WI38 (cell line): ENCODE results near the gene ASB12.

ENCODE experiments used
- H3K4me3 ChIP-seq: 2 replicates; pipeline ENCODE4 v1.5.1; 2011; ENCODE audit warnings: low read depth, mild to moderate bottlenecking, control low read depth, low read length
- CTCF ChIP-seq: IDR thresholded peaks from 2 replicates; pipeline ENCODE4 v1.5.1; 2012; ENCODE audit warnings: low read depth, mild to moderate bottlenecking, control low read depth, low read length

ASB12 gene

GRCh38 chrX:64184396-64184795 is 46.0 kb downstream of the ASB12 start:
- H3K4me3 ChIP-seq: no peak overlapping the region

GRCh38 chrX:64182208-64182607 is 48.2 kb downstream of the ASB12 start:
- TF ChIP-seq CTCF: no peak
- H3K4me3 ChIP-seq: no peak overlapping the region

More at GRCh38 chrX:64184396-64184795, 46.0 kb downstream of the ASB12 start:
- no peak for TF ChIP-seq CTCF

- H3K4me3 ChIP-seq: no peak overlapping the region
- no peak for TF ChIP-seq CTCF
Observed at GRCh38 chrX:64176876-64177275, 53.5 kb downstream of the ASB12 start.
